ENCODE data around the gene CALCOCO2.
"Not testable (repeated sequence)": the region's sequence is repeated elsewhere in the genome, so short reads cannot be mapped to it uniquely, and the experiment has no call there.

CALCOCO2 gene

GRCh38 chr17:48820936-48821335 lies 9.9 kb upstream of the CALCOCO2 start:
- H3K27me3 ChIP-seq (ENCODE audit: control insufficient read depth, insufficient read depth, low read length, poor library complexity, severe bottlenecking); H3K4me3 ChIP-seq (ENCODE audit: insufficient read depth, low read depth, low read length); H3K36me3 ChIP-seq (ENCODE audit: control insufficient read depth, insufficient read depth, low read length); H3K27ac ChIP-seq (ENCODE audit: insufficient read depth, low read depth, low read length, poor library complexity, severe bottlenecking); H3K9me3 ChIP-seq (ENCODE audit: control insufficient read depth, low read length): not testable (repeated sequence)
- 92 to 95% methylated on average over 6 of the region's 6 CpGs for WGBS, 2 experiments
- H3K4me1 ChIP-seq (ENCODE audit: control insufficient read depth, insufficient read depth, low read length): peaks cover 18% of the 10 kb centered on the region

DNA sequence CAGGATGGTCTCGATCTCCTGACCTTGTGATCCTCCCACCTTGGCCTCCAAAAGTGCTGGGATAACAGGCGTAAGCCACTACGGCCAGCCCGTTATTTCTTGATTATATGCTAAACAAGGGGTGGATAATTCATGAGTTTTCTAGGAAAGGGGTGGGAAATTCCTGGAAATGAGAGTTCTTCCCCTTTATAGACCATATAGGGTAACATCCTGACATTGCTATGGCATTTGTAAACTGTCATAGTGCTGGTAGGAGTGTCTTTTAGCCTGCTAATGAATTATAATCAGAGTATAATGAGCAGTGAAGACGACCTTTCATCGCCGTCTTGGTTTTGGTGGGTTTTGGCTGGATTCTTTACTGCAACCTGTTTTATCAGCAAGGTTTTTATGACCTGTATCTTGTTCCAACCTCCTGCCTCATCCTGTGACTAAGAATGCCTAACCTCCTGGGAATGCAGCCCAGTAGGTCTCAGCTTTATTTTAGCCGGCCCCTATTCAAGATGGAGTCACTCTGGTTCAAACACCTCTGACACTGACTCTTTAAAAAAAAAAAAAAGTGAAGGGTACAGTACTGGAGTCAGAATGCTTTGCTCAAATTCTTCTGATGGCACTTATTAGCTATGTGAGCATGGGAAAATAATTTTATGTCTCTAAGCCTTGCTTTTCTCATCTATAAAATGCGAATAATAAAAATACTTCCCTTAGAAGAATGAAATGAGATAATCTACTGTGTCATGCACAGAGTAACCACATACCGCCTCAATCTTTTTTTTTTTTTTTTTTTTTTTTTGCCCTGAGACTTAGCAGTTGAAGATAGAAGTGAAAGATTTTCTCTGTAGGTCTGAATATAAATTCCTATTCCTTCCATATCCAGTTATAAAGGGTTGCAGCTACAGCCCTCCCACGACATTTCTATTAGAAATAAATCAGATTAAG lies 5.1 kb upstream of the CALCOCO2 start:
- no peaks in the 10 kb centered on the region for H3K36me3 ChIP-seq (ENCODE audit: control insufficient read depth, insufficient read depth, low read length)
- no peaks in the 10 kb centered on the region for H3K27me3 ChIP-seq (ENCODE audit: control insufficient read depth, insufficient read depth, low read length, poor library complexity, severe bottlenecking)
- H3K9me3 ChIP-seq (ENCODE audit: control insufficient read depth, low read length): no peaks in the 10 kb centered on the region
- H3K4me3 ChIP-seq (ENCODE audit: insufficient read depth, low read depth, low read length): no peak overlapping the region
- H3K27ac ChIP-seq (ENCODE audit: insufficient read depth, low read depth, low read length, poor library complexity, severe bottlenecking): no peak overlapping the region
- WGBS, 2 experiments: 86 to 94% methylated on average over 9 of the region's 11 CpGs
- H3K4me1 ChIP-seq (ENCODE audit: control insufficient read depth, insufficient read depth, low read length): no peaks in the 10 kb centered on the region

DNA sequence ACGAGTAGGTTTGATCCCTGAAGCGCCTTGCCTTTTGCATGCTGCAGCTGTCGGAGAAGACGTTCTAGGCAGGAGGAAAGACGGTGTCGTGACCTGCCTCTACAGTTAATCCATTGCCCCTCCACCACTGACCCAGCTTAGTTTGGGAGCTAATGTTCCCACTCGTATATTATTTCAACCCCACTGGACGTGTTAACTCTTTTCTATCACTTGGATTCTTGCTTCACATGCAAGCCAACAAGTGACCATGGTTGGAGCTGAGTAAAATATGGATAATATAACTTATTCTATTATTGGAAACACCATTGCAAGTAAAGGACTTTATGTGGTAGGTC lies 681 bp downstream of the CALCOCO2 start:
- no peak overlapping the region for H3K27ac ChIP-seq (ENCODE audit: insufficient read depth, low read depth, low read length, poor library complexity, severe bottlenecking)
- no peaks in the 10 kb centered on the region for H3K27me3 ChIP-seq (ENCODE audit: control insufficient read depth, insufficient read depth, low read length, poor library complexity, severe bottlenecking)
- H3K4me1 ChIP-seq (ENCODE audit: control insufficient read depth, insufficient read depth, low read length): no peaks in the 10 kb centered on the region
- peak overlapping the region; percentile 81 for H3K4me3 ChIP-seq (ENCODE audit: insufficient read depth, low read depth, low read length)
- H3K36me3 ChIP-seq (ENCODE audit: control insufficient read depth, insufficient read depth, low read length): no peaks in the 10 kb centered on the region
- no peaks in the 10 kb centered on the region for H3K9me3 ChIP-seq (ENCODE audit: control insufficient read depth, low read length)
- 20 to 24% methylated on average over 8 of the region's 8 CpGs for WGBS, 2 experiments

DNA sequence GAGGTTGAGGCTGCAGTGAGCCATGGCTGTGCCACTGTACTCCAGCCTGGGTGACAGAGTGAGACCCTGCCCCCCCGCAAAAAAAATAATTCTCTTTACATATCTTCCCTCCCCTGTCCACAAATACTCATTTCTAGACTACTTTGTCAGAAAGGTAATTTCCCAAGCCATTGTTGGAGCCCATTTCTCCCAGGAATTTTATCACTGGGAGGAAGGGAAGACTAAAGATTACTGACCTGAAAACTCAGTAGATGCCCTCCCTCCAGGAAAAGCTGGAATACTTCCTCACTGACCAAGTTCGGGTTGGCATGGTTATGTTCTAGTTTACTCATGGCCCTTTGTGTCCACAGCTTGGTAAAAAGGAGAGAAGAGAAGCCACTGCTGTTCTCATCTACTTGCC lies 4.1 kb downstream of the CALCOCO2 start:
- Histone ChIP-seq H3K27me3 (ENCODE audit: control insufficient read depth, insufficient read depth, low read length, poor library complexity, severe bottlenecking) (no peaks in the 10 kb centered on the region), H3K4me1 (ENCODE audit: control insufficient read depth, insufficient read depth, low read length) (no peaks in the 10 kb centered on the region), H3K4me3 (ENCODE audit: insufficient read depth, low read depth, low read length) (no peak overlapping the region), H3K36me3 (ENCODE audit: control insufficient read depth, insufficient read depth, low read length) (no peaks in the 10 kb centered on the region), H3K27ac (ENCODE audit: insufficient read depth, low read depth, low read length, poor library complexity, severe bottlenecking) (no peak overlapping the region), H3K9me3 (ENCODE audit: control insufficient read depth, low read length) (no peaks in the 10 kb centered on the region)
- WGBS, 2 experiments: 92 to 100% methylated on average over 2 of the region's 2 CpGs

DNA sequence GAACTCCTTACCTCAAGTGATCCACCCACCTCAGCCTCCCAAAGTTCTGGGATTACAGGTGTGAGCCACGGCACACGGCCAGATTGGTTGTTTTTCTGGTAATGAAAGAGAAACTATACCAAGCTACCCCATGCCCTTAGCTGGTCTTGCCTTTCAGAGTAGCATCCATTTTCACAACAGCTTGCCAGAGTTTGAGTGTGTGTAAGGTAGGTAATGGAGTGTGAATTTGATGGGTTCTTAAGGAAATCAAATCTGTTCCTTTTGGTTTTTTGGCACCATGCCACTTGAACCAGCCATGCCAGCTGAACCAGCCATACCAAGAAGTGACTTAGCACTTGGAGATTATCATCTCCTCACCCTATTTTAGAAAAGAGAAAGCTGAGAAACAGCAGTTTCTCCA lies 5.1 kb downstream of the CALCOCO2 start:
- no peak overlapping the region for H3K4me3 ChIP-seq (ENCODE audit: insufficient read depth, low read depth, low read length)
- H3K4me1 ChIP-seq (ENCODE audit: control insufficient read depth, insufficient read depth, low read length): no peaks in the 10 kb centered on the region
- no peaks in the 10 kb centered on the region for H3K9me3 ChIP-seq (ENCODE audit: control insufficient read depth, low read length)
- H3K27ac ChIP-seq (ENCODE audit: insufficient read depth, low read depth, low read length, poor library complexity, severe bottlenecking): no peak overlapping the region
- 81 to 88% methylated on average over 2 of the region's 2 CpGs for whole genome bisulfite sequencing, 2 experiments
- no peaks in the 10 kb centered on the region for H3K27me3 ChIP-seq (ENCODE audit: control insufficient read depth, insufficient read depth, low read length, poor library complexity, severe bottlenecking)
- no peaks in the 10 kb centered on the region for H3K36me3 ChIP-seq (ENCODE audit: control insufficient read depth, insufficient read depth, low read length)

DNA sequence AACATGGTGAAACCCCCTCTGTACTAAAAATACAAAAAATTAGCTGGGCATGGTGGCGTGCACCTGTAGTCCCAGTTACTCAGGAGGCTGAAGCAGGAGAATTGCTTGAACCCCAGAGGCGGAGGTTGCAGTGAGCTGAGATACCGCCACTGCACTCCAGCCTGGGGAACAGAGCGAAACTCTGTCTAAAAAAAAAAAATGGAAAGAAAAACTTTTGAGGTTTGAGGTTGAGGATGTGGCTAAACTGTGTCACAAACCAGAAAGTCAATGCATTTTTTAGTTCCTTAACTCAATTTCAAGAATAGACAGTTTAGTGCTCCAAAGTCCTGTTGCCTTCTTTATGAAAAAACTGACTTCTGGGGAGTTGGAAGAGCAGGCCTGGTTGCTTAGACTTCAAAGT lies 6.6 kb downstream of the CALCOCO2 start:
- H3K4me3 ChIP-seq (ENCODE audit: insufficient read depth, low read depth, low read length); H3K27ac ChIP-seq (ENCODE audit: insufficient read depth, low read depth, low read length, poor library complexity, severe bottlenecking): not testable (repeated sequence)
- 92 to 93% methylated on average over 4 of the region's 4 CpGs for WGBS, 2 experiments

GRCh38 chr17:48840441-48840840 lies 9.6 kb downstream of the CALCOCO2 start:
- H3K36me3 ChIP-seq (ENCODE audit: control insufficient read depth, insufficient read depth, low read length): no peaks in the 10 kb centered on the region
- H3K9me3 ChIP-seq (ENCODE audit: control insufficient read depth, low read length): no peaks in the 10 kb centered on the region
- WGBS, 2 experiments: 71 to 75% methylated on average over 3 of the region's 3 CpGs
- no peak overlapping the region for H3K4me3 ChIP-seq (ENCODE audit: insufficient read depth, low read depth, low read length)
- peaks cover 4% of the 10 kb centered on the region for H3K4me1 ChIP-seq (ENCODE audit: control insufficient read depth, insufficient read depth, low read length)
- H3K27me3 ChIP-seq (ENCODE audit: control insufficient read depth, insufficient read depth, low read length, poor library complexity, severe bottlenecking): no peaks in the 10 kb centered on the region
- H3K27ac ChIP-seq (ENCODE audit: insufficient read depth, low read depth, low read length, poor library complexity, severe bottlenecking): no peak overlapping the region

More for the DNA sequence above, 6.6 kb downstream of the CALCOCO2 start:
- not testable (repeated sequence) for H3K27me3 ChIP-seq (ENCODE audit: control insufficient read depth, insufficient read depth, low read length, poor library complexity, severe bottlenecking); H3K4me1 ChIP-seq (ENCODE audit: control insufficient read depth, insufficient read depth, low read length); H3K9me3 ChIP-seq (ENCODE audit: control insufficient read depth, low read length); H3K36me3 ChIP-seq (ENCODE audit: control insufficient read depth, insufficient read depth, low read length)

- Histone ChIP-seq H3K9me3 (ENCODE audit: control insufficient read depth, low read length) (no peaks in the 10 kb centered on the region), H3K4me3 (ENCODE audit: insufficient read depth, low read depth, low read length) (no peak overlapping the region), H3K36me3 (ENCODE audit: control insufficient read depth, insufficient read depth, low read length) (no peaks in the 10 kb centered on the region), H3K27ac (ENCODE audit: insufficient read depth, low read depth, low read length, poor library complexity, severe bottlenecking) (no peak overlapping the region), H3K4me1 (ENCODE audit: control insufficient read depth, insufficient read depth, low read length) (peaks cover 4% of the 10 kb centered on the region), H3K27me3 (ENCODE audit: control insufficient read depth, insufficient read depth, low read length, poor library complexity, severe bottlenecking) (no peaks in the 10 kb centered on the region)
- WGBS, 2 experiments: 88 to 94% methylated on average over 3 of the region's 3 CpGs
These were observed 10.6 kb downstream of the CALCOCO2 start for GRCh38 chr17:48841395-48841831.

DNA sequence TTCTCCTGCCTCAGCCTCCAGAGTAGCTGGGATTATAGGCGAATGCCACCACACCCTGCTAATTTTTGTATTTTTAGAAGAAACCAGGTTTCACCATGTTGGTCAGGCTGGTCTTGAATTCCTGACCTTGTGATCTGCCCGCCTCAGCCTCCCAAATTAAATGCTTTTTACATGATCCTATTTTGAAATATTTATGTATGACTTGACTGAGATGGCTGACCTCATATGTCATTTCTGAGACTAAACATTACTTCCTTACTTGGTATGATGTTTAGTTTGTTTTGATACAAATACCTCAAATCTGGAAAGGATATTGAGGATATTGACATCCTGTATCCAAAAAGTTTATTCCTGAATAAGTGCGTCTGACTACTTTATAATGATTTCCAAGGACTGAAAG lies 11.9 kb downstream of the CALCOCO2 start:
- H3K4me3 ChIP-seq (ENCODE audit: insufficient read depth, low read depth, low read length): no peak overlapping the region
- no peaks in the 10 kb centered on the region for H3K9me3 ChIP-seq (ENCODE audit: control insufficient read depth, low read length)
- no peaks in the 10 kb centered on the region for H3K27me3 ChIP-seq (ENCODE audit: control insufficient read depth, insufficient read depth, low read length, poor library complexity, severe bottlenecking)
- H3K27ac ChIP-seq (ENCODE audit: insufficient read depth, low read depth, low read length, poor library complexity, severe bottlenecking): no peak overlapping the region
- H3K4me1 ChIP-seq (ENCODE audit: control insufficient read depth, insufficient read depth, low read length): peaks cover 4% of the 10 kb centered on the region
- 88 to 94% methylated on average over 3 of the region's 3 CpGs for WGBS, 2 experiments
- no peaks in the 10 kb centered on the region for H3K36me3 ChIP-seq (ENCODE audit: control insufficient read depth, insufficient read depth, low read length)

- H3K27me3 ChIP-seq (ENCODE audit: control insufficient read depth, insufficient read depth, low read length, poor library complexity, severe bottlenecking): no peaks in the 10 kb centered on the region
- H3K27ac ChIP-seq (ENCODE audit: insufficient read depth, low read depth, low read length, poor library complexity, severe bottlenecking): no peak overlapping the region
- H3K4me1 ChIP-seq (ENCODE audit: control insufficient read depth, insufficient read depth, low read length): peaks cover 4% of the 10 kb centered on the region
- no peaks in the 10 kb centered on the region for H3K9me3 ChIP-seq (ENCODE audit: control insufficient read depth, low read length)
- no peak overlapping the region for H3K4me3 ChIP-seq (ENCODE audit: insufficient read depth, low read depth, low read length)
- H3K36me3 ChIP-seq (ENCODE audit: control insufficient read depth, insufficient read depth, low read length): no peaks in the 10 kb centered on the region
- WGBS, 2 experiments: 94% methylated on average over 6 of the region's 6 CpGs
These were observed 12.5 kb downstream of the CALCOCO2 start for GRCh38 chr17:48843187-48843900.

All from ectodermal cell (in vitro differentiated cells).